Esophagus muscularis mucosa (tissue), 3 donors: ENCODE measurements around the gene BDNF.

ENCODE experiments used
- CTCF ChIP-seq, 3 experiments: fragments of 200-600 bp in 2 of 3; fragments of 450-650 bp in 1 of 3; sonication (generic) in 2 of 3; IDR thresholded peaks; one replicate each; pipeline ENCODE4 v1.5.1; 2017 to 2019; ENCODE audit warnings: antibody characterized with exemption in 3 of 3, mild to moderate bottlenecking in 2 of 3, moderate library complexity in 1 of 3
- EP300 ChIP-seq: sonication (generic); formaldehyde crosslinking; IDR thresholded peaks from one replicate; pipeline ENCODE4 v1.6.1; 2017; ENCODE audit warnings: antibody characterized with exemption

- TF ChIP-seq CTCF (IDR thresholded peaks at IDR 0.05), result no peak
- no peak for TF ChIP-seq EP300
These were observed 74.8 kb downstream of the BDNF start for GRCh38 chr11:27625347-27625912.
